HG03108 (cell line): ENCODE results near the gene FIS1.
A peak's percentile ranks its signal among the peaks of the same experiment; 100 is the strongest.
"Not testable (repeated sequence)": the region's sequence is repeated elsewhere in the genome, so short reads cannot be mapped to it uniquely, and the experiment has no call there.

Experiments
- ATAC-seq: cut with Tn5 transposase; IDR thresholded peaks from one replicate; pipeline ENCODE4 v1.9.1; 2021; ENCODE audit warnings: moderate library complexity; ENCODE audit not compliant: unreplicated experiment

Gene FIS1

DNA sequence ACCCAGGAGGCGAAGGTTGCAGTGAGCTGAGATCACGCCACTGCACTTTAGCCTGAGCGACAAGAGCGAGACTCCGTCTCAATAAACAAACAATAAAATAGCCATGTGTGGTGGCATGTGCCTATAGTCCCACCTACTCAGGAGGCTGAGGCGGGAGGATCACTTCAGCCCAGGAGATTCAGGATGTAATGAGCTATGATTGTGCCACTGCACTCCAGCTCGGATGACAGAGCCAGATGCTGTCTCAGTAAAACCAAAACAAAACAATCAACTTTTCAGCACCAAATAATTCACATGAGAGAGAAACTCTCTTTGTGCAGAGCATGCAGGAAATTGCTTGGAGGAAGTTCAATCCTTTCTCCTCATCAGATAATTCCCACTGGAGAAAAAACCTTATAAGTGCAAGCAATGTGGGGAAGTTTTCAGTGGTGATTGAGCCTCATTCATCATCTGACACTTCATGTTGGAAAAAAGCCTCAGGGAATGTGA is 13.4 kb upstream of the FIS1 start:
- ATAC-seq = no peak

DNA sequence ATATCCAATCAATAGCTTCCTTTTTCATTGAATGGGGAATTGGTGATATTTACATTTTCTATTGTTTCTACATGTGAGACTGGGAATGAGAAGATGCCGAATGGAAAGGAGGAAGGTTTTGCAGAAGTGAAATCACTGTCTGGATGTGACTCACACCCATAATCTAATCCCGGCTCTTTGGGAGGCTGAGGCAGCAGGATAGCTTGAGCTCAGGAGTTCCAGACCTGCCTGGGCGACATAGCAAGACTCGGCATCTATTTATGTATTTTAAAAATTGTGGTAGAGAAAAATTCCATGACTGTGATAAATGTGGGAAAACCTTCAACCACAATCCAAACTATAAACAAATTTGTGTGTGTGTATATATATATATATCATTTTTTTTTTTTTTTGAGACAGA is 10.9 kb upstream of the FIS1 start:
- ATAC-seq = no peak

DNA sequence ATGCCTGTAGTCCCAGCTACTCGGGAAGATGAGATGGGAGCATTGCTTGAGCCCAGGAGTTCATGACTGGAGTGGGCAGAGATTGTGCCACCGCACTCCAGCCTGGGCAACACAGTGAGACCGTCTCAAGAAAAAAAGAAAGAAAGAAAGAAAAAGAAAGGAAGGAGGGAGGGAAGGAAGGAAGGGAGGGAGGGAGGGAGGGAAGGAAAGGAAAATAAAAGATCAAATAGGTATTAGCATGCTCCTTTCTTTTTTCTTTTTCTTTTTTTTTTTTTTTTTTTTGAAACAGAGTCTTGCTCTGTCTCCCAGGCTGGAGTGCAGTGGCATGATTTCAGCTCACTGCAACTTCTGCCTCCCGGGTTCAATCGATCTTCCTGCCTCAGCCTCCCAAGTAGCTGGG is 8.3 kb upstream of the FIS1 start:
- ATAC-seq = not testable (repeated sequence)

- peak; percentile 99 for ATAC-seq
These were observed 7.2 kb upstream of the FIS1 start for GRCh38 chr7:101251871-101252659.

DNA sequence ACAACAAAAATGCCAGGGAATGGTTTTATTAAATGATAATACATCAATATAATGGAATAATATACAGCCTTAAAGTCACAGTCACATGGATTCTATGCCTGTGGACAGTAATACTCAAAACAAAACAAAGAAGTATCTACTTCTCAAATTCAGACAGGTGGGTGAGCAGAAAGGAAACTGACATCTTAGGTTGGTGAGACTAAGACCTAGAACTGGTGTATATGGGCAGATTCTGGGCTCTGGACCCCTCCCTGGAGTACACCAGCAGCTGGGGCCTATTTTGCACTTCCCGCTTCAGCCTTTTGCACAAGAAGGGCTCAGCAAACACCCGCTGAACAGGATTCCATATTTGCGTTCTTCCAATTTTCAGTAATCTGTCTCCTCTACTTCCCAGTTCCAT is 5.4 kb upstream of the FIS1 start:
- ATAC-seq = no peak

DNA sequence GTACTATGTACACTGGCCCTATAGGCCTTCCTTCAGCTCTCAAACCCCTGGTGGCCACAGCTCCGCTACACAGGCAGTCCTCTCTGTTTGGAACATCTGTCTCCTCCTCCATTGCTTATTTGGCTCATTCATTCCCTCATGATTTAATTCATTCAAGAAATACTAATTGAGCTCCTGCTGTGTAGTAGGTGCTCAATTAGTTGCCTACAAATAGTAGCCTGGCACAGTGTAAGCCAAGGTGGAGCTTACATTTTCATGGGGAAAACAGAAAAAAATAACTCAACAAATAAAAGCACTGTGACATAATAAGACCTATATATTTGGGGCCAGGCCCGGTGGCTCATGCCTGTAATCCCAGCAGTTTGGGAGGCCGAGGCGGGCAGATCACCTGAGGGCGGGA is 3.4 kb upstream of the FIS1 start:
- ATAC-seq = no peak

DNA sequence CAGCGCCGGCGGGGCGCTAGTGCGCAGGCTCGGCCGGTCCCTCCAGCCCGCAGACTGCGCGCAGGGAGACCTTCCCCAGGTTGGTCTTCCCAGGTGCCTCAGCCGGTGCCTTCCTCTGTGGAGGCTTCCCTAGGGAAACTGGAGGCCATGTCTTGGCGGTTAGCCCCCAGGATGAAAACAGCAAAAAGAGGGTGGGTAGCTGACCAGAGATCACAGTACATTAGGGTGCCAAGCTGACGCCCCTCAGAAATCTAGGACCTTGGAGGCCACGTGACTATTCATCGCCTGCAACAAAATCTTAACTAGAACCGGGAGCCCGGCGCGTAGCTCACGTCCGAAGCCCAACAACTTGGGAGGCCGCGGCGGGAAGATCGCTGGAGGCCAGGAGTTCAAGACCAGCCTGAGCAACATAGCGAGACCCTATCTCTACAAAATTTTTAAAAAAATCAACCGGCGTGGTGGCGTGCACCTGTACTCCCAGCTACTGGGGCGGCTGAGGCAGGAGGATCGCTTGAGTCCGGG is 327 bp upstream of the FIS1 start:
- no peak for ATAC-seq

DNA sequence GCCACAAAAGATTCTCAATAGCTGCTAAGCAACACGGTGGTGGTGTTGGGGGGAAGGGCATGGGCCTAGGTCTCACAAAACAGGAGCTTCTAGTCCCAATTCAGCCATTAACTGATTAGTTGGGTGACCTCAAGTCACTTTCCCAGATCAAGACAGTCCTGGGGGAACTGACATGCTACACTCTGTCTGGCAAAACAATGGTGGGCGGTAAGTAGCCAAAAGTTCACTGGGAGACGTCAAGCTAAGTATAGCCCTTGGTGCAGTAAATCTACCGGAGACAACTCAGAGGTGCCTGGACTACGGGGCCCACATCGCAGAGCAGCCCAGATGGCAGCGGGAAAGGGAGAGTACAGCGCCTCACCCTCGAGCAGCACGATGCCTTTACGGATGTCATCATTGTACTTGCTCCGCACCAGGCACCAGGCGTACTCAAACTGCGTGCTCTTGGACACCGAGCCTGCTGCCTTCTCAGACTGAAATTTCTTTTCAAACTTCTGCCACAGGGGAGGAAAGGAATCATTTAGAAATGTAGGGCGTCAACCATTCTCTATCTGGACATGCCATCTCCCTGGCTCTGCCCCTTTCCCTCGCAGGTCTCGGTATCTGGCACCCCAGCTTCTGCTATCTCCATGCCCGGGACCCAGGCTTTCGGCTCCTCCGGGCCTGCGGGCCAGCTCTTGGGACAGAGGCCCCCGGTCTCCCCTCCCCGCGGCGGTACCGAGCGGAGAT is 1.1 kb downstream of the FIS1 start:
- no peak for ATAC-seq

DNA sequence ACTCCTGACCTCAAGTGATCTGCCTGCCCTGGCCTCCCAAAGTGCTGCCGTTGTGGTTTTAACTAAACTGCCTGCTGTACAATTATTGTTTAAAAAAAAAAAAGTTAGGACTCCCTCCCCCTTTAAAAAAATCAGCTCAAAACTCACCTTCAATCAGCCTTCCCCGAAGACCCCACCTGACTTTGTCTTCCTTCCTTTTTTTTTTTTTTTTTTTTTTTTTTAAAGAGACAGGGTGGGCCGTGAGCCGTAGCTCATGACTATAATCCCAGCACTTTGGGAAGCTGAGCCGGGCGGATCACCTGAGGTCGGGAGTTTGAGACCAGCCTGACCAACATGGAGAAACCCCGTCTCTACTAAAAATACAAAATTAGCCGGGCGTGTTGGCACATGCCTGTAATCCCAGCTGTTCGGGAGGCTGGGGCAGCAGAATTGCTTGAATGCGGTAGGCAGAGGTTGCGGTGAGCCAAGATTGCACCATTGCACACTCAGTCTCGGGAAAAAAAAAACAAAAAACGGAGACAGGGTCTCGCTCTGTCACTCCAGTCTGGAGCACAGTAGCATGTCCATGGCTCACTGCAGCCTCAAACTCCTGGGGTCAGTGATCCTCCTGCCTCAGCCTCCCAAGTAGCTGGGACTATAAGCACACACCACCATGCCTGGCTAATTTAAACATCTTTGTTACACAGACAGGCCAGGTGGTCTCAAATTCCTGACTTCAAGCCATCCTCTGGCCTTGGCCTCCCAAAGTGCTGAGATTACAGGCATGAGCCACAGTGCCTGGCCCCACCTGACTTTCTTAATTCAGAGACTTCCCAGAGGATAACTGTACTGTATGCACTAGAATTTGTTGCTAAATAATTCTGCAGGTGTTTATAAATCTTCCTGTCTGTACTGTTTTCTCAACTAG is 3.2 kb downstream of the FIS1 start:
- no peak for ATAC-seq

DNA sequence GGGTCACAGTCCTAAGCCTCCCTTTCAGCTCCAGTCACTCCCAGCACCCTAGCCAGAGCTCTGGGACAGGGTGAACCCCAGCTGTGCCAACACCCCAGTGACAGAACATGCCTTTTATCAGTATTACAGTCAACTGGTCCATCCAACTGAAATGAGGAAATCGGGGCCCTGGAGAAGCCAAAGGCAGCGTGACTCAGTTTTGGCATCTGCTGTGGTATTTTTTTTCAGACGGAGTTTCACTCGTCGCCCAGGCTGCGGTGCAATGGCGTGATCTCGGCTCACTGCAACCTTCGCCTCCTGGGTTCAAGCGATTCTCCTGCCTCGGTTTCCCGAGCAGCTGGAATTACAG is 3.9 kb downstream of the FIS1 start:
- no peak for ATAC-seq

GRCh38 chr7:101240226-101241014 is 4.5 kb downstream of the FIS1 start:
- ATAC-seq = no peak

GRCh38 chr7:101239951-101240220 is 5.0 kb downstream of the FIS1 start:
- no peak for ATAC-seq

- ATAC-seq = no peak
These were observed 5.5 kb downstream of the FIS1 start for GRCh38 chr7:101239191-101239950.

DNA sequence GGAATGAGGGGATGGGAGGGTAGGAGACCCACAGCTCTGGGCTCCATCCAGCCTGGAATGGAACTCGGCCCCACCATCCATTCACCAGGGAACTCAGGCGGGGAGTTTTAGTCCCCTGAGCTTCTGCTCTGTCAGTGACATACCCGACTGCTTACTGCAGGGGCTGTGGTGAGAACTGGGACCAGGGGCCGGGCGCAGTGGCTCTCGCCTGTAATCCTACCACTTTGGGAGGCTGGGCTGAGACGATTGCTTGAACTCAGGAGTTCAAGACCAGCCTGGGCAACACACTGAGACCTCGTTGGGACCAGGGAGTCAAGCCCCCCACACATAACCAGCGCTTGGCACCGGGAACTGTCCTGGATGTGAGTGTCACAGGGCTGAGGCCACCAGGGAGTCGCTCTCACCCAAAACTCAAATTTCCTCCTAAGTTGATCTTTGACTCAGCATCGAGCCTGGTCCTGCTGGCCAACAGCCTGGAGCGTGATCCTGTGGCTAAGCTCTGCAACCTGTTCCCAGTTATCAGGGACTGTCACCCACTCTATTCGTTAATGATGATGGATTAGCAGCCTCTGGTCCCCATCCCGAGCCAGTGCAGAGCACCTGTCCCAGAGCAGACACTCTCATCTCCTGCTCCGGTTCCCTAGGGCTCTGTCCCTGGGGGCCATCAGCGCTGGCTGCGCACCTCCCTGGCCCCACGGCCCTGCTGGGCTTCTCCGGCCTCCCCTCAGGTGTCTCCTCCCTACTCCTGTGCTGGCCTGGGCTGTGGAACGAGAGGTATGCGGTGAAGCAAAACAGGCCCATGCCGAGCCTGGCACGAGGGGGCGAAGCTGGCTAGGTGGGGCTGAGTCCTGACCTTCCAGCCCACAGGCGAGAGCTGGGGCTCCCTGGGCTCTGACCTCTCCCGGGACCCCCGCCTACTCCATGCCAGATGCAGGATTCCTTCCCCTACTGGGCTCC is 6.4 kb downstream of the FIS1 start:
- no peak for ATAC-seq

- no peak for ATAC-seq
These were observed 7.4 kb downstream of the FIS1 start, which contains the start of gene CLDN15 for GRCh38 chr7:101237206-101238067. Gene CLDN15, minus strand, starts transcription at chr7:101237802. Its CDS starts 221 bp downstream, at chr7:101237581.

DNA sequence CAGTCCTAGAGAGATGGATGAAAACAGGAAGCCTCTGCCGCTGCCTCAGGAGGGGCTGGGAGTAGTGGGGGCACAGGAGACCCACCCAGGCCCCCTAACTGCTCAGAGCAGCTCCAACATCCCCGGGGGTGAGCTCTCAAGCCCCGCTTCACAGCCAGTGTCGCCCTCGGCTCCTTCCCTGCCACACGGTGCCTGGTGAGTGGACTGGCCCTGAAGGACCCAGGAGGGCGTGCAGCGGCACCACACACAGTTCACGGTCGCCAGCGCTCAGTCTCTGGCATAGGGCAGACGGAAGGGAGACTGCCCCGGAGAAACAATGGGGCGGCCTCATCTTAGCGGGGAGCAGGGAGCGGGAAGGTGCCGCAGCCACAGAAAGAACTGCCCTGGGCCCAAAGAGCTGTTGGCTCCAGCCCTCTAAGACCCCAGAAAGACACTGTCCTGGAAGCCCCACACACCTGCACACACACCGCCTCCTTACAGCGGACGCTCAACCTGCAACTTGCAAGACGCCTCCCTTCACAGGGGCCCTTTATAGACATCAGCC is 8.5 kb downstream of the FIS1 start:
- no peak for ATAC-seq

- ATAC-seq = no peak
These were observed 9.4 kb downstream of the FIS1 start for GRCh38 chr7:101235522-101235921.
